SK-N-SH (cell line): ENCODE measurements around the gene KLF2. TPM values are rescaled to one million over a fixed set of nuclear protein-coding genes. Genes with fewer than 3 reads are reported as not detected.

Experiments
- CTCF ChIA-PET: fragments of 300-600, 350-600 bp; formaldehyde crosslinking; extraction: SDS; loops from one replicate; lab custom pipeline; 2021; lab: Yijun Ruan, JAX
- POLR2A ChIA-PET: fragments of 350-600 bp; sonication (Branson Sonifier 250); formaldehyde crosslinking; extraction: SDS; loops from one replicate; lab custom pipeline; 2020; ENCODE audit warnings: antibody characterized with exemption, inconsistent platforms; lab: Yijun Ruan, JAX
- DNase-seq: peaks from one replicate; pipeline ENCODE4 v3.0.0; 2012
- H2AFZ ChIP-seq: fragments of 200-600 bp; sonication (generic); 2 replicates; pipeline ENCODE4 v1.8.1; 2016; ENCODE audit warnings: antibody characterized with exemption, mild to moderate bottlenecking, low read depth
- H3F3A ChIP-seq: fragments of 200-600 bp; sonication (generic); replicated peaks from 2 replicates; pipeline ENCODE3; 2016; ENCODE audit warnings: antibody characterized with exemption, mild to moderate bottlenecking; ENCODE audit not compliant: insufficient read depth
- H3K27ac ChIP-seq, 2 experiments: fragments of 200-500 bp in 1 of 2; fragments of 200-600 bp in 1 of 2; sonication (Bioruptor generic) in 1 of 2; sonication (generic), shearing (Covaris generic) in 1 of 2; 2 replicates each; pipeline versions ENCODE4 v1.5.1 to v1.6.1; 2014 to 2016; ENCODE audit warnings: low read depth in 2 of 2, inconsistent platforms in 1 of 2, low read length in 1 of 2, mild to moderate bottlenecking in 1 of 2, mixed read lengths in 1 of 2
- H3K27me3 ChIP-seq: fragments of 200-600 bp; sonication (generic), shearing (Covaris generic); 2 replicates; pipeline ENCODE4 v1.6.1; 2016; ENCODE audit warnings: mixed run types; ENCODE audit not compliant: insufficient read depth
- H3K36me3 ChIP-seq, 2 experiments: fragments of 200-500 bp in 1 of 2; fragments of 200-600 bp in 1 of 2; sonication (Bioruptor generic) in 1 of 2; sonication (generic) in 1 of 2; replicated peaks in 1 of 2; 2 replicates each; pipeline versions ENCODE3 to v1.5.1; 2014 to 2016; ENCODE audit warnings: low read length in 1 of 2, mild to moderate bottlenecking in 1 of 2; ENCODE audit not compliant: insufficient read depth in 2 of 2, control insufficient read depth in 1 of 2
- H3K4me1 ChIP-seq, 2 experiments: fragments of 200-500 bp in 1 of 2; fragments of 200-600 bp in 1 of 2; sonication (Bioruptor generic) in 1 of 2; sonication (generic), shearing (Covaris generic) in 1 of 2; 2 replicates each; pipeline versions ENCODE4 v1.5.1 to v1.6.1; 2014 to 2016; ENCODE audit warnings: low read depth in 1 of 2, low read length in 1 of 2, mixed run types in 1 of 2; ENCODE audit not compliant: insufficient read depth in 2 of 2, control insufficient read depth in 1 of 2
- H3K4me2 ChIP-seq: fragments of 200-600 bp; sonication (generic), shearing (Covaris generic); 2 replicates; pipeline ENCODE4 v1.6.1; 2017; ENCODE audit warnings: mixed run types
- H3K4me3 ChIP-seq, 2 experiments: fragments of 200-500 bp in 1 of 2; fragments of 200-600 bp in 1 of 2; sonication (Bioruptor generic) in 1 of 2; sonication (generic), shearing (Covaris generic) in 1 of 2; 2 replicates each; pipeline versions ENCODE4 v1.5.1 to v1.8.1; 2014 to 2016; ENCODE audit warnings: low read depth in 2 of 2, inconsistent platforms in 1 of 2, low read length in 1 of 2, mild to moderate bottlenecking in 1 of 2, mixed read lengths in 1 of 2, moderate library complexity in 1 of 2
- H3K79me2 ChIP-seq: fragments of 200-600 bp; sonication (generic); 2 replicates; pipeline ENCODE4 v1.8.1; 2017; ENCODE audit warnings: mild to moderate bottlenecking; ENCODE audit not compliant: insufficient read depth
- H3K9ac ChIP-seq: fragments of 200-600 bp; sonication (generic); 2 replicates; pipeline ENCODE4 v1.6.1; 2017; ENCODE audit warnings: mixed run types
- H3K9me2 ChIP-seq: fragments of 200-600 bp; sonication (generic); 2 replicates; pipeline ENCODE4 v1.6.1; 2017; ENCODE audit warnings: mixed run types
- H3K9me3 ChIP-seq: fragments of 200-600 bp; sonication (generic); 2 replicates; pipeline ENCODE4 v1.6.1; 2017; ENCODE audit warnings: mixed run types, mild to moderate bottlenecking, moderate library complexity
- H4K20me1 ChIP-seq: fragments of 200-600 bp; sonication (generic); 2 replicates; pipeline ENCODE4 v1.6.1; 2017; ENCODE audit warnings: mild to moderate bottlenecking, mixed run types; ENCODE audit not compliant: insufficient read depth
- CHD2 ChIP-seq: fragments of 150-350 bp; IDR thresholded peaks from 2 replicates; pipeline ENCODE4 v1.6.1; 2018; ENCODE audit warnings: low read length; ENCODE audit not compliant: partially characterized antibody
- EZH2phosphoT487 ChIP-seq: fragments of 200-600 bp; sonication (generic); IDR thresholded peaks from 2 replicates; pipeline ENCODE4 v1.6.1; 2017; ENCODE audit warnings: low read depth, mixed run types, mild to moderate bottlenecking, antibody characterized with exemption, moderate library complexity, borderline replicate concordance
- FOSL2 ChIP-seq: IDR thresholded peaks from 2 replicates; pipeline ENCODE4 v1.4.0; 2012; ENCODE audit warnings: low read depth, mild to moderate bottlenecking, moderate library complexity, borderline replicate concordance
- GATA2 ChIP-seq: sonication (generic); formaldehyde crosslinking; IDR thresholded peaks from 2 replicates; pipeline ENCODE4 v1.5.0; 2020; ENCODE audit warnings: mild to moderate bottlenecking, missing genetic modification reagents
- IRF3 ChIP-seq: fragments of 150-350 bp; IDR thresholded peaks from 2 replicates; pipeline ENCODE4 v1.6.1; 2016; ENCODE audit warnings: mild to moderate bottlenecking, low read depth, low read length
- JUND ChIP-seq: IDR thresholded peaks from 2 replicates; pipeline ENCODE4 v1.4.0; 2012
- MEF2A ChIP-seq: IDR thresholded peaks from 2 replicates; pipeline ENCODE4 v1.4.0; 2012; ENCODE audit warnings: low read depth, borderline replicate concordance
- MXI1 ChIP-seq: IDR thresholded peaks from 2 replicates; pipeline ENCODE4 v1.6.1; 2012; ENCODE audit warnings: mild to moderate bottlenecking, low read depth, low read length, improper control_type of control experiment
- NFIC ChIP-seq: IDR thresholded peaks from 2 replicates; pipeline ENCODE4 v1.4.0; 2012; ENCODE audit warnings: borderline replicate concordance
- RFX5 ChIP-seq: IDR thresholded peaks from 2 replicates; pipeline ENCODE4 v1.6.1; 2012; ENCODE audit warnings: mild to moderate bottlenecking, improper control_type of control experiment, low read length
- SIN3A ChIP-seq: IDR thresholded peaks from 2 replicates; pipeline ENCODE4 v1.6.1; 2012; ENCODE audit warnings: low read depth, mild to moderate bottlenecking, low read length, moderate library complexity, borderline replicate concordance
- TCF12 ChIP-seq: IDR thresholded peaks from 2 replicates; pipeline ENCODE4 v1.4.0; 2012
- TEAD4 ChIP-seq: IDR thresholded peaks from 2 replicates; pipeline ENCODE4 v1.4.0; 2012; ENCODE audit warnings: mild to moderate bottlenecking, borderline replicate concordance; ENCODE audit not compliant: insufficient read depth
- WGBS: methylation state at CpG from one replicate; pipeline ENCODE4 v1.1.6; 2017; ENCODE audit warnings: low lambda C conversion rate; 5-methylcytosine and 5-hydroxymethylcytosine counted together
- polyA plus RNA-seq, 3 experiments: library from polyadenylated mRNA; depleted of rRNA; stranded (reverse); fragments of >200 nt; gene quantifications; 2 replicates each; pipeline ENCODE4 v1.2.3, GENCODE V29; 2012
- TF ChIP-seq, protein P1 (sequence below): fragments of 200-600 bp; sonication (generic); IDR thresholded peaks from 2 replicates; pipeline ENCODE4 v1.6.1; 2017; ENCODE audit warnings: antibody characterized with exemption, mild to moderate bottlenecking, moderate library complexity

KLF2 gene
- polyA plus RNA-seq, 1 of the 3 experiments (the other 2 are of a cell fraction) = 6.9 TPM

- TF ChIP-seq, protein P1, sequence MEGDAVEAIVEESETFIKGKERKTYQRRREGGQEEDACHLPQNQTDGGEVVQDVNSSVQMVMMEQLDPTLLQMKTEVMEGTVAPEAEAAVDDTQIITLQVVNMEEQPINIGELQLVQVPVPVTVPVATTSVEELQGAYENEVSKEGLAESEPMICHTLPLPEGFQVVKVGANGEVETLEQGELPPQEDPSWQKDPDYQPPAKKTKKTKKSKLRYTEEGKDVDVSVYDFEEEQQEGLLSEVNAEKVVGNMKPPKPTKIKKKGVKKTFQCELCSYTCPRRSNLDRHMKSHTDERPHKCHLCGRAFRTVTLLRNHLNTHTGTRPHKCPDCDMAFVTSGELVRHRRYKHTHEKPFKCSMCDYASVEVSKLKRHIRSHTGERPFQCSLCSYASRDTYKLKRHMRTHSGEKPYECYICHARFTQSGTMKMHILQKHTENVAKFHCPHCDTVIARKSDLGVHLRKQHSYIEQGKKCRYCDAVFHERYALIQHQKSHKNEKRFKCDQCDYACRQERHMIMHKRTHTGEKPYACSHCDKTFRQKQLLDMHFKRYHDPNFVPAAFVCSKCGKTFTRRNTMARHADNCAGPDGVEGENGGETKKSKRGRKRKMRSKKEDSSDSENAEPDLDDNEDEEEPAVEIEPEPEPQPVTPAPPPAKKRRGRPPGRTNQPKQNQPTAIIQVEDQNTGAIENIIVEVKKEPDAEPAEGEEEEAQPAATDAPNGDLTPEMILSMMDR = no peak
- TF ChIP-seq RFX5 (no peak), FOSL2 (no peak), EZH2phosphoT487 (no peak), TEAD4 (no peak), JUND (no peak), CHD2 (no peak)
- TF ChIP-seq, all 33 proteins: peak for 0
These were observed 51.2 kb downstream of the KLF2 start (continued) for GRCh38 chr19:16375936-16376185.

DNA sequence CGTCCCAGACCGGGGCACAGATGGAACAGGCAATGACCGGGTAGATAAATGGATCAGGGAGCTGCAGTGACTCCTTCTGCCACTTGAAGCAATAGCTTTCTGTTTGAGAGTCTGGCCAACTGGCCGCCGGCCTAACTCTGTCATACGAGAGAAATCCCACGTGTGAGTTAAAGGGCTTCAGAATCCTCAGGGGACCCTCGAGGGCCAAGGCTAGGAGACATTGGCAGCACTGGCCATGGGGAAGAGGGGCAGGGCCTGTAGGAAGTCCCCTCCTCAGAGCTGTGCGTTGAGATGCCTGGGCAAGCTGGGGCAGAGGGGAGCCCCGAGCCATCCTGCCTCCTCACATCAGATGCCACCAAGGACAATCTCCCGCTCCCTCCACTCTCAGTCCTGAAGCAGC lies 51.6 kb downstream of the KLF2 start:
- ChIA-PET POLR2A (no interaction called here), CTCF (interaction anchor here (0.6 to 1.4 kb wide), 6 partner anchors 10 to 553 kb away, joined by 3 to 6 read pairs (median 3); no protein-coding TSS in a partner anchor)
- H3K9ac ChIP-seq = no peak overlapping the region
- TF ChIP-seq IRF3 (no peak), NFIC (no peak), MXI1 (no peak), TCF12 (no peak), SIN3A (no peak)
- no peaks in the 10 kb centered on the region for H3K27me3 ChIP-seq
- H3K79me2 ChIP-seq = no peaks in the 10 kb centered on the region
- H4K20me1 ChIP-seq = no peaks in the 10 kb centered on the region
- H3K4me1 ChIP-seq = no peaks in the 10 kb centered on the region
- no peaks in the 10 kb centered on the region for H3K9me2 ChIP-seq
- H3K4me3 ChIP-seq = no peak overlapping the region
- 88% methylated on average over 8 of the region's 11 CpGs for WGBS
- no peak for DNase-seq
- H3K4me2 ChIP-seq = no peak overlapping the region
- peaks cover 0 to 26% of the 10 kb centered on the region in 2 experiments for H3K36me3 ChIP-seq
- H3K27ac ChIP-seq = no peak overlapping the region
- H3K9me3 ChIP-seq = no peaks in the 10 kb centered on the region
- H2AFZ ChIP-seq = no peak overlapping the region
- H3F3A ChIP-seq = no peaks in the 10 kb centered on the region

DNA sequence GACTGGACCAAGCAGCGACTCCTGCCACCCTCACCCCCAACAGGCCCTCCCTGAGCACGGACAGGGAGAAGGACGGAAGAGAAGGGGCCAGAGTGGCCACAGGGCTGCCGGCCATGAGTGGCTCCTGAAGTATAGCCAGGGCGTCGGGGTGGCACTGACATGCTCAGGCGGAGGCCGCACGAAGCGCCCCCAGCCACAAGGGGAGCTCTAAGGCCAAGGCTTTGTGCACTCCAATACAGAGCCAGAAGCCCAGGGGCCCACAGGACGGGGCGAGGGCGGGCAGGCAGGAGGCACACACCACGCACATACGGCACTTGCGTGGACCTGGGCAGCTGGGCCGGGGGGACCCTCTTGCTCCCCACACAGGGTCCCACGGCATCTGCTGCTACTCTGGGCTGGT lies 52.0 kb downstream of the KLF2 start:
- CTCF ChIA-PET = interaction anchor here (0.7 to 1.4 kb wide), 6 partner anchors 10 to 131 kb away, joined by 3 to 6 read pairs (median 4); no protein-coding TSS in a partner anchor
- H3K79me2 ChIP-seq = no peaks in the 10 kb centered on the region
- peak; percentile 59 for DNase-seq

More for the DNA sequence above, 52.0 kb downstream of the KLF2 start:
- no peaks in the 10 kb centered on the region for H3K9me3 ChIP-seq
- H3K4me1 ChIP-seq = no peaks in the 10 kb centered on the region
- no peak overlapping the region for H3K4me2 ChIP-seq
- H4K20me1 ChIP-seq = no peaks in the 10 kb centered on the region
- H3K4me3 ChIP-seq = no peak overlapping the region
- H3K36me3 ChIP-seq = peaks cover 0 to 26% of the 10 kb centered on the region in 2 experiments
- no peak overlapping the region for H3K9ac ChIP-seq
- no peak overlapping the region for H3K27ac ChIP-seq
- H2AFZ ChIP-seq = no peak overlapping the region
- H3F3A ChIP-seq = no peaks in the 10 kb centered on the region
- no peaks in the 10 kb centered on the region for H3K27me3 ChIP-seq
- POLR2A ChIA-PET = no interaction called here
- 96% methylated on average over 9 of the region's 18 CpGs for WGBS
- TF ChIP-seq TCF12 (no peak), MXI1 (no peak), EZH2phosphoT487 (no peak), GATA2 (CRISPR knock-in tag) (no peak), MEF2A (no peak)
- TF ChIP-seq, protein P1 = peak; percentile 48; the same call in 1 of the 2 replicates
- H3K9me2 ChIP-seq = no peaks in the 10 kb centered on the region
